NCI-H345 (cell line): ENCODE results near the gene TYW1B.
"Not testable (repeated sequence)": the region's sequence is repeated elsewhere in the genome, so short reads cannot be mapped to it uniquely, and the experiment has no call there.

Experiments used
- DNase-seq: peaks from one replicate; lab custom pipeline; 2025; lab: John Stamatoyannopoulos, UW

TYW1B gene

DNA sequence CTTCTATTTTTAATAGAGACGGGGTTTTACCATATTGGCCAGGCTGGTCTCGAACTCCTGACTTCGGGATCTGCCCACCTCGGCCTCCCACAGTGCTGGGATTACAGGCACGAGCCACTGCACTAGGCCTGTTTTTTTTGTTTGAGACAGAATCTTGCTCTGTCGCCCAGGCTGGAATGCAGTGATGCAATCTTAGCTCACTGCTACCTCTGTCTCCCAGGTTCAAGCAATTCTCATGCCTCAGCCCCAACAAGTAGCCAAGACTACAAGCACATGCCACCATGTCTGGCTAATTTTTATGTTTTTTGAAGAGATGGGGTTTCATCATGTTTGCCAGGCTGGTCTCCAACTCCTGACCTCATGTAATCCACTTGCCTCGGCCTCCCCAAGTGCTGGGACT, 73.7 kb downstream of the TYW1B start:
- DNase-seq: no peak

DNA sequence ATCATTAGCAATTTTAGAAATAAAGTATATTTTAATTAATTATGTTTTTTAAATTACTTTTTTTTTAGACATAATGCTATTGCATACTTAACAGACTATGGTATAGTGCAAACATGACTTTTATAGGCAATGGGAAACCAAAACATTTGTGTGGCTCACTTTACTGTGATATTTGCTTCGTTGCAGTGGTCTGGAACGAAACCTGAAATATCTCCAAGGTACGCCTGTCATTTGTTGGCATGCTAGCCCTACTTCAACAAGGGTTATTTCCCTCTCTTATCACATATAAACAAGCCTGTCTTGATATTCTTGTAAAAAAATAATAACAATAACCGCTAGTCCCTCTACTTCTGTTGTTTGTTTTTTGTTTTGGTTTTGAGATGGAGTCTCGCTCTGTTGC, 74.2 kb downstream of the TYW1B start:
- DNase-seq: no peak

DNA sequence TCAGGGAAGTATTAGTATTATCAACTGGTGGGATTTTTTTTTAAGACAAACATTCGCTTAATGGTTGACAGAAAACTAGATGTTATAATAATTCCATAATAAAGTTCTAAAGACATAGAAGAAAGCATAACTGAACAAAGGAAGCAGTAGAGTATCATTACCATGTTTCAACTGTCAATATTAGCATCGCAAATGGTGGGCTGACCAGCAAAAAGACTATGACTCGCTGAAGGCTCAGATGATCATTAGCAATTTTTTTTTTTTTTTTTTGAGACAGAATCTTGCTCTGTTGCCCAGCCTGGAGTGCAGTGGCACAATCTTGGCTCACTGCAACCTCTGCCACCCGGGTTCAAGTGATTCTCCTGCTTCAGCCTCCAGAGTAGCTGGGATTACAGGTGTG, 74.8 kb downstream of the TYW1B start:
- DNase-seq: not testable (repeated sequence)

DNA sequence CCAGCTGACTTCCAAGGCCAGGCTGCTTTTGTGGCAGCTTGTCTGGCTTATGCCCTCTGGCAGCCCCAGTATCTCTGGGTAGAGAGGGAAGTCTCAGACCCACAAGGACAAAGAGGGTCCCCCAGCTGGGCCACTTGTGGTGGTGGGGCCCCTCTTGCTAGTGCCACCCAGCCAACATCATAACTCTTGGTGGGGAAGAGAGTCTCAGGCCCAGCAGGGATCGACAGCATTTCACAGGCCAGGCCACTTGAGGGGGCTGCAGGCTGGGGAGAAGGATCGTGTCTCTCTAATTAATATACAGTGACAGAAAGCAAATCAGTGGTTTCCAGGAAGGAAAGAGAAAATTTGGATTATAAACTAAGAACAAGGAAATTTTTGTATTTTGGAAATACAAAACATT, 76.0 kb downstream of the TYW1B start:
- DNase-seq: no peak

DNA sequence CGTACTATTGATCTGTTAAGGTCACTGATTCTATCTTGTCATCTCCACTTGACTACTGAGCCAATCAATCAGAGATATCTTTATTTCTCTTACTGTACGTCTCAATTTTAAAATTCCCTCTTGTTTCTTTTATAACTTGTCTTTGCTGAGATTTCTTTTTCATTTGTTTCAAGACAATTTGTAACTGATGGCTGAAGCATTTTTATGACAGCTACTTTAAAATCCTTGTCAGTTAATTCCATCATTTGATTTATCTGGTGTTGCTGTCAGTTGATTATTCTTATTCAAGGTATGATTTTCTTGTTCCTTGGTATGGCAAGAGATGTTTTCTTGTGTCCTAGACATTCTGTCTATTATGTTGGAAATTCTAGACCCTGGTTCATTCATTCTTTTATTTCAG, 76.6 kb downstream of the TYW1B start:
- DNase-seq: no peak

DNA sequence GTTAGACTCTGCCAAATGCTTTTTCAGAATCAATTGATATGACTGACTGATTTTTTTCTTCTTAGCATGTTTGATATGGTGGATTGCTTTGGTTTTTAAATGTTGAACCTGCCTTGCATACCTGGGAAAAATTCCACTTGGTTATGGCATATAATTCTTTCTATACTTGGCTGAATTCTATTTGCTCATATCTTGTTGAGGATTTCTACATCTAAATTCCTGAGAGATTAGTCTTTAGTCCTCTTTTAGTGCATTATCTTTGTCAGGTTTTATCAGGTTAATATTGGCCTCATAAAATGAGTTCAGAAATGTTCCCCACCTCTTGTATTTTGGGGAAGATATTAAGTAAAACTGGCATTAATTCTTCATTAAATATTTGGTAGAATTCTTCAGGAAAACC, 79.4 kb downstream of the TYW1B start:
- DNase-seq: not testable (repeated sequence)

DNA sequence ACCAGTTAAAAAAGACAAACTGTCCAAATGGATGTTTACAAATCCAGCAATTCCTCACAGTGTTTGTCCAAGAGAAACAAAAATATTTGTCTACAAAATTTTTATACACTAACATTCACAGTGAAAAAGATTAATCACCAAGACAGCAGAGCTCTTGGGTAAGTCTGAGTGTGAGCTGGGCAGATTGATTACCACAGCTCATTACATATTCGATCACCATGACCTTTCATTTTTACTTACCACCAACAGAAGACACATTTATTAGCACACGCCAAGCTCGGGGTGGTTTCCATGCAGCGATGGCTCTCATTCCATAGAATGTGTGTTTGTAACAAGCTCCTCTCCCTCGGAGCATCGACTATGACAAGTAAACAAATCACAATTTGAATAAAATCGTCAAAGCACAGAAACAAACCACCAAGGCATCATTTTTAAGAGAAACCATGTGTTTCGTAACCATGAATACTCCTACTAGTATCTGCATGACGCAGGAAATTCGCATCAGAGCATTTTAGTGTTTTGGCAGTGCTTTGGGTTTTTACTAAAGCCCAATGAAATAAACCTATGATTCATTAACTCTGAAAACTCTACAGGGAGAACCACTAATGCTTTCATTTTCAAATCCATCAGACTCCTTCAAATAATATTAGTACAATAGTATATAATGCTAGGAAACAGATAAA, 83.6 kb downstream of the TYW1B start:
- not testable (repeated sequence) for DNase-seq

DNA sequence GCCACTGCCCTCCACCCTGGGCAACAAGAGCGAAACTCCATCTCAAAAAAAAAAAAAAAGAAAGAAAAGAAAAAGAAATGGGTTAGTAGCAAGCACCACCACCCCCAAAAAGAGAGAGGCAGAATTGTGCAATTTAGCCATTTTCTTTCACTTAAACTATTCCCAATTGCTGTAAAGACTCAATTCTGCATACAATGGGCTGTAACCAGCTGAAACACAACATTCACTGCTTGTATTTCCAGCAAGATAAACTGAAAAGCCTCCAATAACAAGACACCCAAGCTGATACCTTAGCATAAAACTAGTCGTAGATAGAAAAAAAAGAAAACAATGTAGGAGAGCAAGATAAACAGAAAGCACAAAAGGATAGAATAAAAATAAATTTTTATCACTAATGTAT, 84.2 kb downstream of the TYW1B start:
- DNase-seq: not testable (repeated sequence)

DNA sequence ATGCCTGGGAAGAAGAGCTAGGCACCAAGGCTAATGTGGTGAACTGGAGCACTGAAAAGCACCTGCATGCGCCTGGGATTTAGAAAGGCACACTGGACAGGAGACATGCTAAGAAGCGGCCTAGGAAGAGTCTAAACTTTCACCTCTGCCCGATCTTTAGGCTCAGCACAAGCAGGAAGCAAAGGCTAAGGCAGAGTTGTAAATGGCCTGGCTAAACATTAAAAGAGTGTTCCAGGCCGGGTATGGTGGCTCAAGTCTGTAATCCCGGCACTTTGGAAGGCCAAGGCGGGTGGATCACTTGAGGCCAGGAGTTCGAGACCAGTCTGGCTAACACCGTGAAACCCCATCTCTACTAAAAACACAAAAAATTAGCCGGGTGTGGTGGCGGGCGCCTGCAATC, 88.3 kb downstream of the TYW1B start:
- not testable (repeated sequence) for DNase-seq

DNA sequence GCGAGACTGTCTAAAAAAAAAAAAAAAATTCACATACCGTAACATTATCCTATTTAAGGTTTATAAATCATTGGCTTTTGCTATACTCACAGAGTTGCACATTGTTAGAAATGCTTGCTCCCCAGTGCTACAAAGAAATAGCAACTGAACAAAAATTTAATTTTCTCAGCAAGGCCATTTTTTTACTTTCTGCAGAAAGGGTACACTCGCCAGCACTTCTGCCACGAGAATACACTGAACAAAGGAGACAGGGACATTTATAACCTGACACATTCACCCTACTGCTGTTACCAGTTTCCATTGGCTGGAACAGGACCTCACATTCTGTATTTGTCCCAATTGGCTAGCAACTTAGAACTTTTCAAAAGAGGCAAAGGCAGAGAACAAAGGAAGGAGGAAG, 92.1 kb downstream of the TYW1B start:
- not testable (repeated sequence) for DNase-seq

DNA sequence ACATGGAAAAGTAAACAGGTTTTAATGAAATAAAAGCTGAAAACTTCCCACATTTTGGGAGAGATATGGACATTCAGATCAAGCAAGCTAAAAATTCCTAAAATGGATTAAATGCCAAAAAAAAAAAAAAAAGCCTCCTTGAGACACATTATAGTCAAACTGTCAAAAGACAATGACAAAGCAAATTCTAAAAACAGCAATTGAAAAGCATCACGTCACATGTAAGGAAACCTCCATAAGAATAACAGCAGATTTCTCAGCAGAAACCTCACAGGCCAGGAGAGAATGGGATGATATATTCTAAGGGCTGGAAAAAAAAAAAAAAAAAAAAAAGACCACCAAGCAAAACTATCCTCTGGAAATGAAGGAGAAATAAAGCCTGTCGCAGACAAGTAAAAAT, 97.2 kb downstream of the TYW1B start:
- not testable (repeated sequence) for DNase-seq

DNA sequence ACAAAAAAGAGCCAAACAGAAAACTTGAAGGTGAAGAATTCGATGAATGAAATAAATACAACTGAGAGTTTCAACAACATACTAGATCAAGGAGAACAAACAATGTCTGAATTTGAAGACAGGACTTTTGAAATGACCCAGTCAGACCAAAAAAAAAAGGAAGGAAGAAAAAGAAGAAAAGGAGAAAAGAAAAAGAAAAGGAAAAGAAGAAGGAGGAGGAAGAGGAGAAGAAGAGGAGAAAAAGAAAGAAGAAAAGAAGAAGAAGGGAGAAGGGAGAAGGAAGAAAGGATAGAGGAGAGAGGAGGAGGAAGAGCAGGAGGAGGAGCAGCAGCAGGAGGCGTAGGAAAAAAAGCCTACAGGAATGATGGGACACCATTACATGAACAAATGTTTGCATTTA, 97.6 kb downstream of the TYW1B start:
- not testable (repeated sequence) for DNase-seq

DNA sequence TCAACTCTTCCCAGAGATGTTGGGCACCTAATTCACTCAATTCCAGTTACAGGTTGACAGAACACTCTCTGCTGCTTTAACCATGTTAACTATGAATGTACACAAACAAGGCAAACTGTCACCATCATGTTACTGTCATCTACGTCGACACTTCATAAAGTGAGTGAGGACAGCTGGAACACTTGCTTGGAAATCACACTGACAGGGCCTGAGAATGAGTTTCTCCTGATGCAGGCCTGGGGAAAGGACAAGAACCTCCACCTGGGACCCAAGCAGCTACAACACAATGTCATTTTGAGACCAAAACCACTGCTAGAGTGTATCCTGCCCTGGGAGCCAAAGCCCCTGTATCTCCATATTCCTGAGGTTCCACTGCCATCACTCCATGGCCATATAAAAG, 98.9 kb downstream of the TYW1B start:
- DNase-seq: not testable (repeated sequence)

DNA sequence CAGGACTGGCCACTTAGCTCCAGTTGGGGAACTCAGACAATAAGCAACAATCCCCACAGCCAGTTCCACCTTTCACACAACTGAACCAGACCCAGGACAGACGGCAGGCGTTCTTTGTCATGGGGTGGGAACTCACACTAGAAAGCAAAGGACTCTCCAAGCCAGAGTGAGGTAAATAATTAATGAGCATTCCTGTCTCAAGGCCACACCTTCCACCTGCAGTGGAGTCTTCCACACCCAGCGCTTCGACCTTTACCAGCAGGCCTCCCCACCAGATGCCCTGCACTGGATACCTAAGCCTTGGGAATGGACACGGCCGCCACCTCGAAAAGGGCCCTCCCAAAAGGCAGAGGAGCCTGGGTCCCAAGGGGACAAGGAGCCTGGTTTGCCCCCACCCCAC, 105.3 kb downstream of the TYW1B start:
- DNase-seq: not testable (repeated sequence)

DNA sequence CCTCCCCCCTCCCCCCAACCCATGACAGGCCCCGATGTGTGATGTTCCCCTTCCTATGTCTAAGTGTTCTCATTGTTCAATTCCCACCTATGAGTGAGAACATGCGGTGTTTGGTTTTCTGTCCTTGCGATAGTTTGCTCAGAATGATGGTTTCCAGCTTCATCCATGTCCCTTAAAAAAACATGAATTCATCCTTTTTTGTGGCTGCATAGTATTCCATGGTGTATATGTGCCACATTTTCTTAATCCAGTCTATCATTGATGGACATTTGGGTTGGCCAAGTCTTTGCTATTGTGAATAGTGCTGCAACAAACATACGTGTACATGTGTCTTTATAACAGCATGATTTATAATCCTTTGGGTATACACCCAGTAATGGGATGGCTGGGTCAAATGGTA, 107.1 kb downstream of the TYW1B start:
- not testable (repeated sequence) for DNase-seq

DNA sequence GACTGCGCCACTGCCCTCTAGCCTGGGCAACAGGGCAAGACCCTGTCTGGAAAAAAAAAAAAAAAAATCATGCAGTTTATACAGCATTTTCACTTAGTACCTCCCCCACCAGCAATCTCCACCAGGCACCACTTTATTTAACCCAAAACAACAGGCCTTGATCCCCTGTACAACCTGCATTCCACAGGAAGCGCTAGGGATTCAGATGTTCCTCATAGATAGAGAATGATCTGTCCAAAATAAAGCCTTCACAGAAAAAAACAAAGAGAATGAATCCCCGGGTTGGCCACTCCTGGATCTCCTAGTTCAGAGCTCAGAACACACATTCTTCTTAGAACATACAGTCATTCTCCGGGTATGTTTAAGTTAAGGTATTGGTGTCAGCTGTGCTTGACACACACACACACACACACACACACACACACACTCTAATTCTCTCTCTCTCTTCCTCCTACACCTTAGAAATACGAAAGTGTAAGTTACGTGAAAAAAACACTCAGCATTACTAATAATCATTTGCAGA, 110.7 kb downstream of the TYW1B start:
- DNase-seq: not testable (repeated sequence)

DNA sequence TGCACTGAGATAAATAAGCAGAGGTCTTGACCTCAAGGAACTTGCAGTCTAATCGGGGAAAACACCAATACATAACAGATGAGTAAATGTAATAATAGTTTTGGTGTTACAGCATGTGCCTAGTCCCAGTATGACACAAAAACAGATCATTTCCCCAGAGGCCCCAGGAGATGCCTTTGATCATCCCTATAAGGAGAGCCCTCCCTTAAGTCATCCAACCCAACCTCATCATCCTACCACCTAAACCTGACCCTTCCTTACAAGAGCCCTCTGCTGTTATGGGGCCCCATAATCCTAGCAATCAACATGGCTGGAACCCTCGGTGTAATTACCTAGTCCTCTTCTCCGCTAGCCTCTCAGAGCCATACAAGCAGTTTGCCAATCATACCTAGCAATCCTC, 116.1 kb downstream of the TYW1B start:
- DNase-seq: not testable (repeated sequence)

DNA sequence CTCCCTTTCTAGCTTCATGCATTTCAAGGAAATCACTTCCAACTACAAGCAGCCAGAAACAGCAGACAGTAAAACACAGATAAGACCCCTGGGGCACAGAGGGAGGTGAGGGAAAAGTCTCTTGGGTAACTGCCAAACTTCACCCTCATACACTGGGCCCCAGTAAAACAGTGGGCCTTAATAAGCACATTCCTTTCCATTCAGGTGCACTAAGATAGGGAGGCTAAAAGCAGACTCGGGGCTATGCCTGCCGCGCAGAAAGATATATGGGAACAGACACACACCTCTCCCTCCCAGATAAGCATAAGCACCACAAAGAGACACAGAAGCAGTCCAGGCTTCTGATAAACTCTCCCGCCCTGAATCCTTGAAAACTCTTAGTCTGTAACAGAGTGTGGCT, 117.0 kb downstream of the TYW1B start:
- no peak for DNase-seq

DNA sequence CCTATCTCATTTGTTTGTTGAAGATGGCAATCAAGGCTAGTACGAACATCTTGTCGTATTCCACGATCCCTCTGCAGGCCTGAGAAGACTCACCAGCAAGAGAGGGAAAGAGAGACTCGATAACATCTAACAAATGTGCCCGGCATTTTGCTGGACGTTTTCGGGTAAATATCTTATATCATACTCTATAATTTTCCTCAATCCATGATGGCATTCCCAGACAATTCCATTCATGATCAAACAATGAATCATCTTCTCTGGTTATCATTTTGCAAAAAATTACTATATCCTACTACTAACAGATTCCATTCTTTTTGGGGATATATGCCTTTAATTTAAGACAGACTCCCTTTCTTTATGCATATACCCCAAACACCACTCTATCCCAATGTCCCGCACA, 118.1 kb downstream of the TYW1B start:
- DNase-seq: no peak

DNA sequence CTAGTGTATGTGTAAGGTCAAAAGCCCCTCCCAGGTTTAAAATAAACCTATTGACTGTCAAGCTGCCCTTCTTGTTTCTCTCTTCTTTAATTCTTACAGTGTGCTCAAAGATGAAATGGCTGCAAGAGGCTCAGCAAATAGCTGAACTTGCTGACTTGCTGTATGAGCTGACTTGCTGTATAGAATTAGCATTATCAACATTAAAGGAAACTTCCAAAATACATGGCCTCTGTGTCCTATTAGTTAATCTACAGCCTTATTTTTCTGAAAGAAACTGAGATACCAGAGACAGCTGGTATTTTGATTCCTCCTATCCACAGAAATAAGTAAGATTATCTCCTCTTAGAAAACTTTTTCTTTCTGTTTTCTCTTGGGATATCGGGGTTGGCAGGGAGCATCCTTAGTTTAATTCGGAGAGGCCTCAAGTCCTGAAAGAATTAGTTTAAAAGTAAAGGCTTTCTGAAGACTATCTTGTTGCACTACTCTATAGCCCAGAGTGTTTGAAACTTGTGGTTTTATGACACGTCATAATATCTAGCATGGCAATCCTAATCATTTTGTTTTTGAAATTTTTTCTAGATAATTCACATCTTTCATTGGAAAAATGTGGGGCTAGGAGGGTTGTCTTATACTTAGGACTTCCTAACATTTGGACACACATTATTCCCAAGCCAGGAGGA, 119.5 kb downstream of the TYW1B start:
- DNase-seq: not testable (repeated sequence)

DNA sequence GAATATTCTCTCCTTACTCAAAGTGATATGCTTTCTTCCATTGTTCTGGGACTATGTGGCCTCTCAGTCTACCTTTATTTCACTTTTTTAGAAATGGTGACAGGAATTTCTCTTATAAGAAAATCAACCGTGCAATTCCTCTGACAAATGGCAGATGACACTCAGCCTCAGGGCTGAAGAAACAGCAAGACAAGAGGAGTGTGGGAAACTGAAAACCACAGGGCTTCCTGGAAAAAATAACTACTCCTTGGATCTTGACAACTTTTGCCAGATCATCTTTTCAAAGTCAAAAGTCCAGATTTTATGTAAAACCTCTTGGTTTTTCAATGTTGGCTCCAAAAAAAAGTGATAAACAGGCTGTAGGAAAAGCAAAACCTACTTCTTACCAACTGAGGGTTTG, 121.5 kb downstream of the TYW1B start:
- DNase-seq: no peak

DNA sequence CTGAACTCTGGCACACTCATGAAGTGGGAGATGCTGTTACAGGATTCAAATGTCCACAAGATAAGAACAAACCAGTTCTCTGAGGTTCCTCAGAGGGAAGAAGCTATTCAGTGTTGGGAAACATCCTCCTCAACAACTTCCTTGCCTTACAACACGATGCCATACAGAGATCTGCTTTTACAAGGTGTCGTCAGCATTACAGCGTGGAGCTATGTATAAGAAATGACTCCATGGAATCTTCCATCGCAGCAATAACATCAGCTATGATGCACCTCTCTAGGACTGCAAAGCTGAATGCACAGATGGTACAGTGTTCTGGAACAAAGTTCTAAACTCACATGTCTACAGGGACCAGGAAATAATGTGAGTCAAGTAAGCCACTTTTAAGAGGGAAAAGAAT, 122.3 kb downstream of the TYW1B start:
- DNase-seq: not testable (repeated sequence)

DNA sequence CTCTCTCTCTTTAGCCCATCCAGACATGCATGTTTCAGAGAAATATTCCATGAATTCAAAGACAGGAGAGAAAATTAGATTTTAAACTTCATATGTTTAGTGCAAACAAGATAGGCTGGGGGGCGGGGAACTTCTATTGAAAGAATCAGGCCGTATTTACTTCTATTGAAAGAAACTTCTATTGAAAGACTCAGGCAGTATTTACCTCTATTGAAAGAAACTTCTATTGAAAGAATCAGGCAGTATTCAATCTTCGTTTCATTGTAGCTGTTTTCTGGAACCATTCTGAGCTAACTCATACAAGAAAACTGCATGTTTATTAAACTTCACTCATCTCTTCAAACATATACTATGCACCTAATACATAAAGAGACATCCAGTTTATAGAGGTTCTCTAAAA, 123.1 kb downstream of the TYW1B start:
- DNase-seq: no peak

DNA sequence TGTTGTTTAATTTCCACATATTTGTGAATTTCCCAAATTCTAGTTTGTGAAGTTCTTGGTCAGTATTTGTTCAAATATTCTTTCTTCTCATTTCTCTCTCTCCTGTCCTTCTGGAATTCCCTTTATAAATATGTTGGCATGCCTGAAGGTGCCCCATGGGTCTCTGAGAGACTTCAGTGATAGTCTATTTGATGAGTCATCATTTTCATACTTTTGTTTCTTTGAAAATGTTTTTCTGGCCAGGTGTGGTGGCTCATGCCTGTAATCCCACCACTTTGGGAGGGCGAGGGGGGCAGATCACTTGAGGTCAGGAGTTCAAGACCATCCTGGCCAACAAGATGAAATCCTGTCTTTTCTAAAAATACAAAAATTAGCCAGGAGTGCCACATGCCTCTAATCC, 127.5 kb downstream of the TYW1B start:
- DNase-seq: not testable (repeated sequence)
